ENCODE data around the gene TMEM54.

TMEM54 gene

DNA sequence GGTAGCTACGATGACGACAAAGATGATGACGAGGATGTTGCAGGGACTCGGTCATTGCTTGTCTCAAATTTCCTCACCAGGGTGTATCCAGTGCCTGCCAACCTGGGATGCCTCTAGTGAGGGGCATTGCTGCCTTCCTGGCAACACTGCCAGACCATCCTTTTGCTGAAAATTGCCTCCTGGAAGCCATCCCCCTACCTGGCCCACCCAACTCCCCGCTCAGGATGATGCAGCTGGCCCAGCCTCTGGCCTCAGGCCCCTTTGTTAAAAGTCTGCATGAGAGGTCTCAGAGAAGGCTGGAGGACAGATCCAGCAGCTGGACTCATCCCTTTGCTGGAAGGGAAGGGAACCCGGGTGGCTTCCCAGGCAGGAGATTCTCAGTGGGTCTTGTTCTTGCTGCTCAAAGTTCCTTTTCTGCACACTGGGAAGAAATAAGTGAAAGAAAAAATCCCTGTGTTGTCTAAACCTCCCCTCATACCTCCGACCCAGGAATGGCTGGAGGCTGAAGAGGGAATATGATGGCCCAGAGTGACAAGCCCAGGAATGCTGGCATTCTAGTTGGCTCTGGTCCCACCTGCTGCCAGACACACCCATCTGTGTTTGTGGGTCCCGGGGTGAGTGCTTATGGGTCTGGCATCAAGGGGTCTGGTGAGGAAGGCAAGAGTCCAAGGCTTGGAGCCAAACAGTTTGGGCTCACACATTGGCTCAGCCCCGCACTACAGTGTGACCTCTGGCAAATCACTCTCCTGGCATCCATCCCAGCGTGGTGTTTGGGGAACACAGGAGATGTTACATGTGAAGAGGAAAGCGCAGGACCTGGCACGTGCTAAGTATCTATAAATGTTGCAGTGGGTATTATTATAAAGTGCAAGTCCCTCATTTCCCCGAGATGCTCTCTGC, 23.7 kb downstream of the TMEM54 start:
- DNase-seq, result no peak

DNA sequence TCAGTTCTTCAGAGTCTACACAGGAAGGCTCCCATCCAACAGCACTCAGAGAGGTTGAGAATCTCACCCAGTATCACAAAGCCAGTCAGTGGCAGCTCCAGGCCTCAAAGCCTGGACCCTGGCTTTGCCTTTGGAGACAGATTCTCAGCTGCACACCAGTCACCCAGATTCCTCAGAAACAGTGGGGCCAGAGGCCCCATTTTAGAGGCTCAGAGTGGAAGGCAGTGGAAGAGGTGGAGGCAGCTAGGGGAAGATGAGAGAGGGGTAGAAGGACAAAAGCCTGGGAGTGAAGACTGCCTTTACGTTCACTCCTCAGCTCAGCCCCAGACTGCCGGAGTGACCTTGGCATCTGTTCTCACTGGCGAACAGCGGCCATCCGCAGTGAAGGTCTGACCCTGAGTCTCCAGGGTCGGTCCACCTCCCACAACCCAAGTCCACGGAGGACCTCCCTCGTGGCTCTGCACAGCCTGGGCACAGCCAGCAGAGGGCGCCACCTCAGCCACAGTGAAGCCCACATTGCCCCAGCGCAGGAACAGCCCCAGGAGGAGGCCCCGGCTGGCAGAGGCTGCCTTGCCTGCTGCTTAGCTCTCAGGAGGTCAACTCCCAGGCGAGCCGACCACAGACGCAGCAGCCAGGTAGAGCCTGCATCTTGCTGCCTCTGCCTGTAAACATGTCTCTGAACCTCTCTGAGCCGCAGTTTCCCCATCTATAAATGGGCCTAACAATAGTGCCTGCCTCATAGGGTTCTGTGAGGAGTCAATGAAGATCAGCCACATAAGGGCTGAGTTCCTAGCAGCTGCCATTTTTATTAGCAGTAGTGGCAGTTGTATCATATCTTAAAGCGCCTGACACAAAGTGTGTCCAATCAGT, 24.6 kb downstream of the TMEM54 start:
- peak in 3 of 5 experiments; percentile 36 to 67 (median 44) for DNase-seq

DNA sequence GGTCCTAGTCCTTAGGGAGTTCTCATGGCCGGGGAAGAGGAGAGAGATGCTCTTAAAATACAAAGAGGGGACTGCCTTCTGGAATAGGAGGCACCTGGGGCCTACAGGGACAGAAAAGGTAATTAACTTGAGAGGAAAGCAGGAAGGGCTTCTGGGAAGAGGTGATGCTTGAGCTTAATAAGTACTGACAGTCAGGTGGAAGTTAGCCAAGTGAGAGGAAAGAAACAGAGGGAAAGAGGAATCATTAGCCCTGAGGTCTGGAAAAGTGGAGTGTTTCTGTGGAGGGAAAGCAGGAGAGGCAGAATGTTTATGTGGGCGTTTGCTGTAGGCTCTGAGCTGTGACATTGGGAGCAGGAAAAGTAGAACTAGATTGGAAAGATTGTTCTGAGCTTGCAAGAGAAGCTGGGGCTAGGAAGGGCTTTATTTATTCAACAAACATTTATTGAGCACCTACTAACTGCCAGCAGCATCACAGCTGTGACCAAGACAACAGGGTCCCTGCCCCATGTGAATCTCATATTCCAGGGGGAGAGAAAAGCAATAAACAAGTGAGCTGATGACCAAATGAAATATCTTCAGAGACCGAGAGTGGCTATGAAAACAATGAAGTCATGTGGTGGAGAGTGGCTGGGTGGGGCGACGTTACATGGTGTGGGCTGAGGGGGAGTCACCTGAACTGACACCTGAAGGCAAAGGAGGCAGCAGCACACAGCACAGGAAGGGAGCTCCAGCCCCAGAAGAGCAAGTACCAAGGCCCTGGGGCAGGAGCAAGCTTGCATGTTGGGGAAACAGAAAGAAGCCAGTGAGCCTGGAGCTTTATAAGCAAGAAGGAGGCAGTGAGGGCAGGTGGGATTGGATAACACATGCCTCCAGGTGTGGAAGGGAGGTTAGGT, 26.1 kb downstream of the TMEM54 start:
- no peak for DNase-seq

DNA sequence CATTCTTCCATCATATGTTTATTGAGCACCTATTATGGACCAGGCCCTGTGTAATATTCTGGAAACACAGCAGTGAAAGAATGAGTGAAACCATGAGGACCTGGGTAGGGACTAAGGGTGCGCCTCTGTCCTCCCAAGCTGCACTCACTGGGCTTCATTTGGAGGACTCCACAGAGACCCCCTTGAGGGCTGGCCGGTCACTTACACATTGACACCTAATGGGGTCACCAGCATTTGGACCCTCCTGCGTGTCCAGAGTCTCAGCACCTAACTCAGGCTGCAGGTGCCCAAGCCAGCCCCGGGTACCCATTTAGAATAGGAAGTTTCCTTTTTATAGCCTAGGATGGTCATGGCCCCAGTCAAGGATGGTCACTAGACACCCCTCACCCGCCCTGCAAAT, 27.7 kb downstream of the TMEM54 start:
- DNase-seq, result no peak

DNA sequence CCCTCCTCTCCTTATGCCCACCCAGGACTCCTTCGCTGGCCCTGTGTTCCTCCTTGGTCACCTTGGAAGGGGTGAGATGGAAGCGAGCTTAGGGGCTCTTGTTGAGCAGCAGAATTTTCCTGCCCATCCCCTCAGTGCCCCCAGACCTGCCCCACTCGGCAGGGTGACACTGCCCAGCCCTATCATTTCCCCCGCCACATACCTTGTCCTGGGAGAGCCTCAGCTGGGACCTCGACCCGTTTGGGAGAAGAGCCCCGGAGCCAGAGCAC, 29.1 kb downstream of the TMEM54 start:
- no peak for DNase-seq

DNA sequence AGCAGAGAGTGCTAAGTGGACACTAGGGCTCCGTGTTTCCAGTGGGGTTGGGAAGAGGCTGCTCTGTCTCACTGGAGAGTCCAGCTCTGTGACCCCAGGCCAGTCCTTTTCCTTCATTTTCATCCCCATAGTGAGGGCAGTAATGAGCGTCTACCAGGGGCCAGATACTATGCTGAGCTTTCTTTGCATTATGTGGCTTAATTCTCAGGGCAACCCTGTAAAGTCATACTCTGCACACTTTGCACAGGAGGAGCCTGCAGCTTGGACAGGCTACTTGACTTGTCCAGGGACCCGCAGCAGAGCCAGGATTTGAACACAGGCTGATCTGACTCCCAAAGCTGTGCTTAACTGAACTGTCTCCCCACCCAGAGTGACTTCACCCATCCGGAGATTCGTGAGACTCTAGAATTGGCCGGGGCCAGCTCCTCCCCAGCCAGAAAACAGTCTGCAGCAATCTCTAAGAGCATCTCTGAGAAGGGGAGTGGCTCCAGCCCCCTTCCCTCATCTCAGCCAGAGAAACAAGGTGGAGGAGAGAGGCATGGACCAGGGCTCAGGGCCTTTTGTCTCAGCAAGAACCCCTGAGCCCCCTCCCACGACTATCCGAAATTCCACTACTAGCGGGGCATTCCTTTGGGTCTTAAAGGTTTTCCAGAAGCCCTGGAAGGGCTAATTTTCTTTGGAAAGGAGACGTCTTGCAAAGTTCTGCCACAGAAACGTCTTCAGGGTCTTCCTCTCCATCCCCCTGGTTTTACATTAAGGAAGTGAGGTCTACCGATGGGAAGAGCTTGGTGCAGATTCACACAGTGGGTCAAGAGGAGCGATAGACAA, 29.6 kb downstream of the TMEM54 start:
- no peak for DNase-seq

DNA sequence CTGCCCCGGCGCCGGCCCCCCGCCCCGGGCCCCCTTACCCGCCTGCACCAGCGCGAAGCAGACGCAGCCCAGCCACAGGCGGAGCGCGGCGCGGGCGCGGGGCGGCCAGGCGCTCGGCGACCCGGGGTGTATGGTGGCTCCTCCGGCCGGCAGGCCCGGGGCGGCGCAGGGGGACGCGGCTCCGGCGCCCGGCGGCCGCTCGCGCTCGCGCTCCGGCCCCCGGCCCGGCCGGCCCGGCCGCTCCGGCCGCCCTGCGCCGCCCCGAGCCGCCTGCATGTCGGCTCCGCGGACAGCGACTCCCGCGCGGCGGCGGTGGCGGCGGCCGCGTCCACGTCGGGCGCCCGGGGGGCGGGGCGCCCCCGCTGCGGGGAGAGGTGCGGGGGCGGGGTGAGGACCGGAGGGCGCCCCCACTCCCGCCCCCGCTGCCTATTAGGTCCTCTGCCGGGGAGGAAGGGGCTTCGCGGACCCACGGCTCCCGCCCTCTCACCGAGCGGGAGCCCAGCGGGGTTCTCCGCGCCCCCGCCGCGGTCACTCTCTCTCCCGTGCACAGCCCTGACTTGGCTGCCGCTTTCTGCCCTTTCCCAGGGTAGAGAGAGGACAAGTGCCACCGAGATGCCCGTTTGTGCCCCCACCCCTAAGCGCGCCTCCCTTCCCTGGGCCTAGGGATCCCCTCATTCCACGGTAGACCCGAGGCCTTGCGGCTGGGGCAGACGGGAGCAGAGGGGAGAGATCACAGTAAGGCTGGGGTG, 30.4 kb downstream of the TMEM54 start, which contains the start of gene FNDC5:
FNDC5 (minus strand) TSS at position 298 of the 749 bp plus-strand sequence.
- DNase-seq, result no peak

DNA sequence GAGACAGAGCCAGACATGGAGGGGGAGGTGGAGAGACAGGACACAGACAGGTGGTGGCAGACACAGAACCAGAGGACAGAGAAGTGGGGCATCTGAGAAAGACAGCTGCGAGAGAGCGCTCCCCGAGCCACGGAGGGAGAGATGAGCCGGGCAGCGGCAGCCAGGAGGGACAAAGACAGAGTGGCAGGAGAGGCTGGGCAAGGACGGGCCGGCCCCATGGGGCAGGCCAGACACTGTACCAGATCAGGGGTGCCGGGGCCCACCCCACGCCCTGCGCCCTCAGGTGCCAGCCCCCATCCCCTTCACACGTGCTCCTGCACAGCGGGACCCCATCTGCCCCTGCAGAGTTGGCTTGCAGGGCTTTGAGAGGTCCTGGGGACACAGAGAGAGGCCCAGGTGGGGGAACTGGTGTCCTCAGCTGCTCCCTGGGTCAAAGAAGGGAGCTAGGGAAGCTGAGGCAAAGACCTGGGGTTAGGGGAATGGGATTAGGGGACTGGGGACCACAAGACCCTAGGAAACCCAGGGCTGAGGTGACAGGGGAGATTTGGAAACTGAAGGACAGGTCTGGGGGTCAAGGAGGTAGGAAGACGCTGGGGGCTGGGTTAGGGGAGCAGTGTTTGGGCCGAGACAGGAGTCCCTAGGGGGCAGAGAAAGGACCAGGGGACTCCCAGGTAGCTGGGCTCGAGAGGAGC, 31.1 kb downstream of the TMEM54 start:
- no peak for DNase-seq

DNA sequence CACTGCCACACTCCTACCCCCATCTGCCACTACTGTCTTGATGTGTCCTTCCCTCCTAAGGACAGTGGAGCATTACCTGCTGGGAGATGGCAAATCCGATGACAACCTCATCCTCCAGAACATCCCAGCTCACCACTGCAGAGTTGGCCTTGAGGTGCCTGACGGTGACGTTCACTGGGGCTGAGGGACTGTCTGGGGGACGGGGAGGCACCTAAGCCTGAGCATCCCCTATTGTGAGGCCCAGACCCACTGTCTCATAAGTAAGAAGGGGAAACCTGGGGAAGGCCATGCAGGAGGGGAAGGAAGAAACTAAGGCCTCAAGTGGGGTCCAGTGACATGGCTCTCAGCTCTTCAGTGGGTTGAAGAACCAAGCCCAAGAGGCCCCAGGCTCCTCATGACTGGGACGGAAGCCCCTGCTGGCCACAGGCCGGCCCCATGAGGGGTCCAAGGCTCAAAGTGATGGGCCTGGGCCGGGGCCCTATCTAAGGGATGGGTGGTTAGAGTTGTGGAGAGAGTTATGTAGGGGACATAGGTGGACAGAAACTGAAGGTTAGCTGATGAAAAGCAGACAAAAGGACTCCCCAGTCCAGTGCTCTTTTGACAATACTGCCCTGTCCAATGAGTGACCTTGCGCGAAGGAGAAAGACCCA, 32.3 kb downstream of the TMEM54 start:
- no peak for DNase-seq

DNA sequence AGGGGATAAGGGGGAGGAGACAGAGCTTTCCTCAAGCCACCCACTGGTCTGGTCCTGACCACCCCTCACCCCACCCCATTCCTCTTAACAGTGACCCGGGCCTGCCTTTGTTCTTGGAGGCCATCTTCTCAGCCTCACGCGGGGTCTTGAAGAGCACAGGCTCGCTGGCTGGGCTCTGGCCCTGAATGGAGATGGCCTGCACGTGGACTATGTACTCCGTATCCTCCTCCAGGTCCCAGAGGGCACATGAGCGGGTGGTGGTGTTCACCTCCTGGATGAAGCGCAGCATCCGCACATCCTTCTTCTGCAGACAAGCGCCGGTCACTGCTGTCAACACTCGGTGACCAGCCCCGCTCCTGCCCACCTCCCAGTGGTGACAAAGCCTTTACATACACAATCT, 33.1 kb downstream of the TMEM54 start:
- no peak for DNase-seq

DNA sequence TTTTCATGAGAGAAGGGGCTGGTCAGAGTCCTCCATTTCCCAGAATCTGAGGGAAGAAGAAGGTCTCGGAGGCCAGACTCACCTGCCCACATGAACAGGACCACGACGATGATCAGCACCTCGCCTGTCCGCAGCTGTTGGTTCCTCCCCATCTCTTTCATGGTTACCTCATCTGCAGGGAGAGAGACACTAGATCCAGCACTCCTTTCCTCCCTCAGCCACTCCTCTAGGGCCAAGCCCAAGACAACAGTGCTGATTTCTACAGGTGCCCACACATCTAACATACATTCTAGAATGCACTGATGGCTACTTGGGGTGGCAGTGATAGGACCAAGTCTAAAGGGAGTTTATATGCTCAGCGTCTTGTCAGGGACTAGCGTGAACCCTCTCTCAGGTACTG, 33.5 kb downstream of the TMEM54 start:
- DNase-seq, result no peak

DNA sequence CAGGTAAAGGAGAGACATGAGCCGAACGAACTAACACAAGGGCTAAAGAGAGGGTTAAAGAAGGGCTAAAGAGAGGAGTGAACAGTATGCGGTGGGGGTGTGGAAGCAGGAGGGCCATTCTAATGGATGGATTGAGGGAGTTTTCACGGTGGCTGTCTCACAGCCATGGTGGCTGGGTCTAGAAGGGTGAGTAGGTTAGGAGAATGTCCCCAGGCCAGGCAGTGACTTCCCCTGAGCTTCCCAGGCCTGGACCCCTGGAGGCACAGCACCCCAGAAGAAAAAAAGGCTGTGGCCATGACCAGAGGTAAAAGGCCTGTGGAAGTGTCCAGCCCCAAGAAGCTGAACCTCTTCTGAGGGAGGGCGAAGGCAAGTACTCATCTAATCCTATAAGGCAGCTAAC, 34.0 kb downstream of the TMEM54 start:
- no peak for DNase-seq

DNA sequence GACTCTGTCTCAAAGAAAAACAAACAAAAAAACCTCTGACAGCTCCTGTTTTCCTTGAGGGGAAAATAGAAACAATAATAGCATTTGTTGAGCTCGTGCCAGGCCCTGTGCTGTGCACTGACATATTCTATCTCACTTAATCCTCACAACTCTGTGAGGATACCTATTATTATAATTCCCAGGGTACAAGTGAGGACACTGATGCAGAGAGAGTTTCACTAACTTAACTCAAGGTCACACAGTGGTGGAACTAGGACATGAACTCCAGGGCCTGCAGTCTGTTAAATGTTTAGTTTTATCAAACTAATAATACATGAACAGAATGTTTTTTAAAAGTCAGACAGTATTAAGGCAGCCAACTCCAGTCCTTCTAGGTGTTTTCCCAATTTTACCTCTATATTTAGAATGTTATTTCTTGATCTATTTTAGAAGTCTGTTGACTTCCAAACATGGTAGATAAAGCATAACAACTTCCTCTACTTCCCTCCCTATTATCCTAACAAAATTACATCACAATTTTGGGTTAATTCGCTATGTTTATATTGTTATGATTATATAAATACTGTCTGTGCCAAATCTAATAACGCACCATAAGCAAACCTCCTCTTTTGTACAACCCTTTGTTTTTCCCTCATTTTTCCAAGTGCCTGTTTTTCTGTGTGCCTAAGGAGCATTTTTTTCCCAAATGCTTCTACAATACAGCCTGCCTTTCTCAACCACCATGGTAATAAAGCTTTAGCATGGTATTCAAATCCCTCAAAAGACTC, 35.4 kb downstream of the TMEM54 start:
- DNase-seq, result no peak

DNA sequence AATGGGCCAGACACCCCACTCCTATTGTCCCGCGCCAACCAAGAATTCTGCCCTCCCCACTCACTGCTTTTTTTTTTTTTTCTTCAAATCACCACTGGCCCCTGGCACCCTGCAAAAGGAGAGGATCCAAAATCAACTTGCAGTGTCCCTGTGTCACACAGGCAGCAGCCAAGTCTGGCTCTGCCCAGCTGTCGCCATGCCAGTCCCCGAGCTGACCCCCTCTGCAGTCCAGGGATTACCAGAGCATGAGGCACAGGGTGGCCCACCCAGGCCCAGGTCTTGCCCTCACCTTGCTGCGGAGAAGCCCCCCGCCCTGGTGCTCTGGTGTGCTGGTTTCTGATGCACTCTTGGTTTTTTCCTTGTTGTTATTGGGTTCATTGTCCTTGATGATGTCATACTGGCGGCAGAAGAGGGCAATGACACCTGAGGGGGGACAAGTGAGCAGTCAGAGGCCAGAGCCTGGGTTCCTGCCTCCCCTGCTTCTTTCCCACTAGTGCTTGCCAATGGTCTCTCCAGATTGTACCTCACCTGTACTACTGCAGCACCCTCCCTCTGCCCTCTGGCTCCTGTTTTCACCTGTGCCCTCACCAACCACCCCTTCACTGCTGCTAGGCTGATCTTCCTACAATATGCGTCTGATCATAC, 36.7 kb downstream of the TMEM54 start:
- no peak for DNase-seq

DNA sequence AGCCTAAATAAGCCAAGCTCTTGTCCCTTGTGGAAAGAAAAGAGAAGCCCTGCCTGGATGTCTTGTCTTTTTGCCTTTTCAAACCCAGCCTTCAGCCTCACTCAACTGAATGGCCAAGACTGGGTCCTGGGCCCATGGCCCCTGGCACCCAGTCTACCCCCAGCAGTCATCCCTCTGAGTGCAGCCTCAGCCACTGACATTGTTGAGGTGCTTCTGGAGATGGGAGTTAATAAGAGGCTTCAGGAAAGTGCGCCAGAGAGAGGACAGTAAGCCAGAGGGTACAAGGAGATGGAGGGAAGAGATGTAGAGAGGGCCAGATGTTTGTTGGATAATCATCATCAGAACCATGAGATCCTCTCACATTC, 37.3 kb downstream of the TMEM54 start:
- DNase-seq, result no peak

DNA sequence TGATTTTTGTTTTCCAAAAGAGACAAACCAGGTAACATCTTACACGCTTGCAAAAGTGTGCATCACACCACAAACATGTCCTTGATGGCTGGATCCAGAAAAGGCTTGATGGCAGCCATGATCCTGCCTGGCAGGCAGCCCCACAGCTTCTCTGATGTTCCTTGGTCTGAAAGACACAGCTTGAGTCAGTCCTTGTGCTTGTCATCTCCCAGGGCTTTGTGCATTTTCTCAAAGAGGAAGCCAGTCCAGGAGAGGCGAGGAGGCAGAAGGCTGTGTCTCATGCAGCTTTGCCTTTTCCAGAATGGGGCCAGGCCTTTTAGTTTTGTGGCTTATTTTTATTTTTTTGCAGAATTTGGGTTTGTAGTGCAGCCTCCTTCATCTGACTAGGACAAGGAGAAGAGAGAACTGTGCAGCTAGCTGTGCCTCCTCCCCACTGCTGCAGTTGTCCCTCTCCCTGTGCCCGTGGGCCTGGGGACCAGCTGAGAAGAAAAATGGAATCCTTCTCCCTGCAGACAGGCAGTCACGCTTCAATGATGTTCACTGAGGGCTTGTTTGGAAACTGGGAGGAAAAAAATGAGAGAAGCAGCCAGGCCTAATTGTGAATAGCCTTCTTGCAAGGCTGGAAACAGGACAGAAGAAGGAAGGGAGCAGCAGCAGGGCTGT, 37.8 kb downstream of the TMEM54 start:
- no peak for DNase-seq

DNA sequence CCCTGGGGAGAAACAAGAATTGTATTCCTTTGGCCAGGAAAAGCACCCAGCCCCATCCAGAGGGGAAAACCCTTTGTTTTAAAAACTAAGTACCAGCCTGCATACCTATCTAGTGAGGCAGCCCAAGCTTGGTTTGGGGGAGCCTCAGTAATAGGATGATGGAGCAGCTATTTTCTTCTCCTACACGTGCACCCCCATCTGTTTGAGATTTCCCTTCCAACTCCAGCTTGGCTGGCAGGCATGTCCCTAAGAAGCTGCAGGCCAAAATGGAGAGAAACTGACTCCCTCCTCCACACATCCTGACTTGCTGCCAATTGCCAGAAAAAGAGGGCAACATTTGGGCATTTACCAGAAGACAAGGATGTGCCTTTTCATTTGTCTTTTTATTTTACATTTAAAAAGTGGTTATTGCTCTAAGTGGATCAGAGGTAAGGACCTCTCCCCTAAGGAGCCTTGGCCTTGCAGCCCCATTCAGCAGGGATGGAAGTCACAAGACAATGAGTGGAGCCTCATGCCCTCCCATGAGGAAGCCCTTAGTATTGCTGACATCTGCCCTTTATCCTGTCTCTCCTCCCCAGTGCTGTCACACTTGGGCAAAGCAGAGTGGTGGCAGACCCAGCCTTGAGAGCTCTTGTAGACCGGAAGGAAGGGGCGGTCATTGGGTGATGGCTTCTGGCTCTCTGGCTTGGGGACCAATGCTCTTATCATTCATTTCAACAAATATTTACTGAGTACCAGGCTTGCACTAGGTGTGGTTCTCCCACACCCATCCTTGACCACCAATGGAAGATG, 39.1 kb downstream of the TMEM54 start:
- no peak for DNase-seq
